ENCODE measurements around the gene TRIM13. TPM values are rescaled to one million over a fixed set of nuclear protein-coding genes. Genes with fewer than 3 reads are reported as not detected.

The TRIM13 gene
- total and polyA plus RNA-seq, 2 of the 8 experiments (the other 6 are each of a cell fraction or from before 2014, with no cell fraction given), result 21.2 to 31.5 TPM

DNA sequence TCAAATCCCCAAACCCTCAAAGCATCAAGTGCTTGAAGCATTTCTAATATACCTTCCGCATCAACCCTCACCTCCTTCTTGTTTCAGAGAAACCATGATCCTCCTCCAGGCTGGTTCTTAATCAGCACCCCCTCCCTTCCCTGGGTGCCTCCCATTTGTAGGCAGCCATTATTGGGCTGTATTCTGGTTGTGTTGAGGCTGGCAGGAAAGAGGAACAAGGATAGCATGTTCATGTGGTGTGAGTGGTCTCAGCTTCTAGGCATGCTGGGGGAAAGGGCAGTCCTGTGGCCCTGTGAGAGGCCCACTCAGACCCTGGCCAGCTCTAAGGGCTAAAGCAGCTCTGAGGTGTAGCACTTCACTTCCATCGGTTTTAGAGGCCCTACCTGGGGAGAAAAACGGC, 18.9 kb upstream of the TRIM13 start:
- H3K79me2 ChIP-seq (ENCODE audit: control insufficient read depth in 1 of 2, insufficient read depth in 2 of 2, low read length in 2 of 2), result no peaks in the 10 kb centered on the region
- H3K23me2 ChIP-seq (ENCODE audit: low read depth, low read length), result no peaks in the 10 kb centered on the region
- H2BK12ac ChIP-seq (ENCODE audit: low read depth, low read length), result no peak overlapping the region
- H2AK5ac ChIP-seq (ENCODE audit: low read depth, low read length), result no peak overlapping the region
- no peak for TF ChIP-seq RBBP5 (IDR thresholded peaks at IDR 0.05; ENCODE audit: borderline replicate concordance, low read depth, low read length)
- no peak for TF ChIP-seq YY1 (IDR thresholded peaks at IDR 0.05; ENCODE audit: low read depth, low read length)
- TF ChIP-seq SIRT6 (IDR thresholded peaks at IDR 0.05; ENCODE audit: low read length), result no peak
- TF ChIP-seq, protein P1, sequence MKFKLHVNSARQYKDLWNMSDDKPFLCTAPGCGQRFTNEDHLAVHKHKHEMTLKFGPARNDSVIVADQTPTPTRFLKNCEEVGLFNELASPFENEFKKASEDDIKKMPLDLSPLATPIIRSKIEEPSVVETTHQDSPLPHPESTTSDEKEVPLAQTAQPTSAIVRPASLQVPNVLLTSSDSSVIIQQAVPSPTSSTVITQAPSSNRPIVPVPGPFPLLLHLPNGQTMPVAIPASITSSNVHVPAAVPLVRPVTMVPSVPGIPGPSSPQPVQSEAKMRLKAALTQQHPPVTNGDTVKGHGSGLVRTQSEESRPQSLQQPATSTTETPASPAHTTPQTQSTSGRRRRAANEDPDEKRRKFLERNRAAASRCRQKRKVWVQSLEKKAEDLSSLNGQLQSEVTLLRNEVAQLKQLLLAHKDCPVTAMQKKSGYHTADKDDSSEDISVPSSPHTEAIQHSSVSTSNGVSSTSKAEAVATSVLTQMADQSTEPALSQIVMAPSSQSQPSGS (IDR thresholded peaks at IDR 0.05; ENCODE audit: low read length), result no peak
- no peak for TF ChIP-seq FOSL1 (IDR thresholded peaks at IDR 0.05; ENCODE audit: insufficient read depth, low read depth, low read length)
- no peak for TF ChIP-seq RAD21 (IDR thresholded peaks at IDR 0.05 in 1 of 2, conservative IDR thresholded peaks at IDR 0.05 in 1 of 2; ENCODE audit: low read depth in 2 of 2, low read length in 2 of 2)
- no peak for TF ChIP-seq POLR2A (IDR thresholded peaks at IDR 0.05; ENCODE audit: control extremely low read depth in 1 of 2, low read depth in 2 of 2, low read length in 2 of 2)
- TF ChIP-seq NRF1 (IDR thresholded peaks at IDR 0.05; ENCODE audit: low read depth, low read length), result no peak
- no peak for TF ChIP-seq CHD2 (IDR thresholded peaks at IDR 0.05; ENCODE audit: low read length)
- no peak for TF ChIP-seq SP2 (IDR thresholded peaks at IDR 0.05; ENCODE audit: low read length)
- TF ChIP-seq SIN3A (conservative IDR thresholded peaks at IDR 0.05 in 1 of 2, IDR thresholded peaks at IDR 0.05 in 1 of 2; ENCODE audit: low read depth in 1 of 2, low read length in 2 of 2), result no peak
- TF ChIP-seq, protein P2, sequence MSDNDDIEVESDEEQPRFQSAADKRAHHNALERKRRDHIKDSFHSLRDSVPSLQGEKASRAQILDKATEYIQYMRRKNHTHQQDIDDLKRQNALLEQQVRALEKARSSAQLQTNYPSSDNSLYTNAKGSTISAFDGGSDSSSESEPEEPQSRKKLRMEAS (IDR thresholded peaks at IDR 0.05), result no peak
- TF ChIP-seq TBP (IDR thresholded peaks at IDR 0.05; ENCODE audit: low read depth, low read length), result no peak
- H3K36me3 ChIP-seq (ENCODE audit: control insufficient read depth in 2 of 4, insufficient read depth in 4 of 4, low read length in 3 of 4), result no peaks in the 10 kb centered on the region
- 77% methylated on average over 3 of the region's 3 CpGs; no CpG with 5 or more reads in 1 of the 2 experiments for WGBS, 2 experiments (ENCODE audit: extremely low coverage in 1 of 2, insufficient coverage in 1 of 2, insufficient read length in 1 of 2, insufficient replicate concordance in 2 of 2, low coverage in 1 of 2, low lambda C conversion rate in 2 of 2, missing lambda C conversion rate in 1 of 2)
- H3K79me1 ChIP-seq (ENCODE audit: low read depth, low read length), result no peaks in the 10 kb centered on the region
- H3K56ac ChIP-seq (replicated peaks; ENCODE audit: insufficient read length, low read depth, low read length), result no peak overlapping the region
- H4K20me1 ChIP-seq (replicated peaks in 1 of 2; ENCODE audit: control insufficient read depth in 1 of 2, insufficient read depth in 2 of 2, low read length in 2 of 2), result no peaks in the 10 kb centered on the region
- CTCF ChIA-PET (ENCODE audit: partially characterized antibody), result interaction anchor here (0.5 to 5.9 kb wide), 15 partner anchors 12 to 991 kb away, joined by 3 to 72 read pairs (median 5); partner anchors contain the start of gene TRIM13
- H3K9me3 ChIP-seq (ENCODE audit: insufficient read depth in 2 of 2, low read depth in 1 of 2, low read length in 1 of 2), result no peaks in the 10 kb centered on the region
- no peak overlapping the region for H3K4me3 ChIP-seq (ENCODE audit: extremely low read depth in 1 of 4, insufficient read depth in 2 of 4, low read depth in 3 of 4, low read length in 4 of 4)
- H4K91ac ChIP-seq (replicated peaks; ENCODE audit: insufficient read length, low read length), result no peak overlapping the region
- H2BK120ac ChIP-seq (replicated peaks; ENCODE audit: low read depth, low read length), result no peak overlapping the region
- POLR2A ChIA-PET (ENCODE audit: partially characterized antibody), result no interaction called here
- peak overlapping the region; percentile 71; the same call in 1 of the 2 replicates for H2AFZ ChIP-seq (ENCODE audit: low read length)
- H3K23ac ChIP-seq (ENCODE audit: insufficient read length), result no peak overlapping the region
- no peak overlapping the region for H3K9ac ChIP-seq (replicated peaks in 1 of 4; ENCODE audit: extremely low read depth in 1 of 4, low read depth in 3 of 4, low read length in 3 of 4)
- H3K14ac ChIP-seq (ENCODE audit: insufficient read length), result no peak overlapping the region
- H3K4me1 ChIP-seq (replicated peaks in 1 of 4; ENCODE audit: control insufficient read depth in 3 of 4, insufficient read depth in 4 of 4, low read length in 3 of 4), result no peaks in the 10 kb centered on the region
- no peak overlapping the region for H2BK5ac ChIP-seq (ENCODE audit: low read depth, low read length)
- H3K27ac ChIP-seq (ENCODE audit: low read depth, low read length), result no peak overlapping the region
- FAIRE-seq (no peak), DNase-seq (ENCODE audit: low read depth in 1 of 2, low spot score in 2 of 2) (no peak)
- no peak overlapping the region for H2BK20ac ChIP-seq (ENCODE audit: low read length)
- H2BK15ac ChIP-seq (ENCODE audit: low read length), result no peak overlapping the region
- no peak overlapping the region for H3K4me2 ChIP-seq (ENCODE audit: insufficient read depth in 1 of 2, low read depth in 2 of 2, low read length in 2 of 2)
- no peak overlapping the region for H4K8ac ChIP-seq (ENCODE audit: extremely low read depth, insufficient read depth, low read length)
- no peak overlapping the region for H4K5ac ChIP-seq (ENCODE audit: insufficient read length, low read depth, low read length)
- no peak overlapping the region for H3K4ac ChIP-seq (replicated peaks; ENCODE audit: insufficient read length, low read depth, low read length)
- no peaks in the 10 kb centered on the region for H3K27me3 ChIP-seq (replicated peaks in 1 of 4; ENCODE audit: control insufficient read depth in 3 of 4, extremely low read depth in 1 of 4, insufficient read depth in 3 of 4, low read length in 3 of 4)
- H3K18ac ChIP-seq (ENCODE audit: extremely low read depth, low read length), result no peak overlapping the region
